Psoas muscle (tissue), 8 donors: ENCODE results near the gene PPP6R2. TPM values are rescaled to one million over a fixed set of nuclear protein-coding genes. Genes with fewer than 3 reads are reported as not detected.

Experiments used
- ATAC-seq, 4 donors: fragments of 200-7000 bp; cut with Tn5 transposase; one replicate each; pipeline ENCODE4 v1.9.1; 2020; ENCODE audit warnings: moderate library complexity in 3 of 4, mild to moderate bottlenecking in 2 of 4
- DNase-seq, 2 donors: peaks; one replicate each; pipeline ENCODE4 v3.0.0-alpha.2; 2020
- H3K27ac ChIP-seq: fragments of 200-600 bp; one replicate; pipeline ENCODE4 v1.8.0; 2022
- H3K27me3 ChIP-seq, 3 donors: fragments of 200-600 bp in 1 of 3; one replicate each; pipeline versions ENCODE4 v1.6.1 to v1.8.0; 2013 to 2022; ENCODE audit warnings: low read length in 2 of 3, mild to moderate bottlenecking in 2 of 3, moderate library complexity in 1 of 3; ENCODE audit not compliant: insufficient read depth in 3 of 3
- H3K36me3 ChIP-seq, 2 donors: fragments of 200-600 bp in 1 of 2; one replicate each; pipeline versions ENCODE4 v1.6.1 to v1.8.0; 2013 to 2022; ENCODE audit warnings: low read depth in 1 of 2, mild to moderate bottlenecking in 1 of 2, moderate library complexity in 1 of 2; ENCODE audit not compliant: insufficient read depth in 1 of 2
- H3K4me1 ChIP-seq: fragments of 200-600 bp; one replicate; pipeline ENCODE4 v1.8.0; 2022
- H3K4me3 ChIP-seq: fragments of 200-600 bp; one replicate; pipeline ENCODE4 v1.8.0; 2022; ENCODE audit warnings: mild to moderate bottlenecking
- H3K9me3 ChIP-seq: fragments of 200-600 bp; one replicate; pipeline ENCODE4 v1.8.0; 2022
- WGBS, 3 donors: extraction: QIAGEN DNeasy Blood & Tissue Kit; methylation state at CpG; one replicate each; pipeline versions ENCODE4 v1.1.6 to v1.1.7; 2013; 5-methylcytosine and 5-hydroxymethylcytosine counted together
- intact Hi-C, 2 donors: fragments of 100-400 bp; cut with DNase I; formaldehyde crosslinking; loops; one replicate each; pipeline versions ENCODE4 v1.11.0 to v1.14.2; 2022
- polyA plus RNA-seq, 3 donors: library from polyadenylated mRNA; stranded (reverse); fragments of 200-250 nt; gene quantifications; one replicate each; pipeline ENCODE4 v1.2.3, GENCODE V29; 2013
- total RNA-seq, 4 donors: library from RNA; stranded (reverse); fragmentation: NEBNext Ultra II Directional in 2 of 4; extraction: Animal tissue kit (Norgen Biotek cat#: 25700) in 2 of 4; gene quantifications; one replicate each; pipeline versions ENCODE4 v1.2.1 to v1.2.4, GENCODE V29; 2021 to 2023
- TF ChIP-seq, protein P1 (sequence below): fragments of 200-600 bp; IDR thresholded peaks from one replicate; pipeline ENCODE4 v1.8.0; 2022; ENCODE audit warnings: antibody characterized with exemption
- donor health status: healthy with polysubstance abuse.
- donor health status: DM: no; HTN: no; CAD: no; lungs with moderate emphysema.
- donor health status: Bipolar disorder and iron deficiency.
- donor health status: healthy.
- donor health status: DM: yes; HTN: yes; CAD: no.
- donor health status: DM: no; HTN: no; CAD: no.
- donor health status: DM: no; HTN: no; CAD: no.
- donor health status: DM: yes; HTN: yes; CAD: no.

The PPP6R2 gene
- total and polyA plus RNA-seq, 7 donors, result 31.6 to 48.2 (median 41.6) TPM

DNA sequence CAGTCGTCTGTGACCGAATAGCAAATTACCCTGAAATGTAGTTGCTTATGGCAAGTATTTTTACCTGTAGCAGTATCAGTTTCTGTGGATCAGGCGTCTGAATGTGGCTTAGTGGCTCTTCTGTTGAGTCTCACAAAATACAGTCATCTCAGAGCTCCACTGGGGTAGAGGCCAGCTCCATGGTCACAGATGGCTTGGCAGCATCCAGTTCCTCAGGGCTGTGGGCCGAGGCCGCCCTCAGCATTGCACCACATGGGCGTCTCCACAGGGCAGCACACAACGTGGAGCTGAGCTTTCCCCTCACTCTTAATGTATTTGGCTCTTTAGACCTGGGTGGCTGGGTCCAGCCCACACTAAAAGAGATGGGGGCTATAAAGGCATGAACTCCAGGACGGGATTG, 73.9 kb downstream of the PPP6R2 start:
- DNase-seq, result no peak
- H3K9me3 ChIP-seq, result no peaks in the 10 kb centered on the region
- TF ChIP-seq, protein P1, sequence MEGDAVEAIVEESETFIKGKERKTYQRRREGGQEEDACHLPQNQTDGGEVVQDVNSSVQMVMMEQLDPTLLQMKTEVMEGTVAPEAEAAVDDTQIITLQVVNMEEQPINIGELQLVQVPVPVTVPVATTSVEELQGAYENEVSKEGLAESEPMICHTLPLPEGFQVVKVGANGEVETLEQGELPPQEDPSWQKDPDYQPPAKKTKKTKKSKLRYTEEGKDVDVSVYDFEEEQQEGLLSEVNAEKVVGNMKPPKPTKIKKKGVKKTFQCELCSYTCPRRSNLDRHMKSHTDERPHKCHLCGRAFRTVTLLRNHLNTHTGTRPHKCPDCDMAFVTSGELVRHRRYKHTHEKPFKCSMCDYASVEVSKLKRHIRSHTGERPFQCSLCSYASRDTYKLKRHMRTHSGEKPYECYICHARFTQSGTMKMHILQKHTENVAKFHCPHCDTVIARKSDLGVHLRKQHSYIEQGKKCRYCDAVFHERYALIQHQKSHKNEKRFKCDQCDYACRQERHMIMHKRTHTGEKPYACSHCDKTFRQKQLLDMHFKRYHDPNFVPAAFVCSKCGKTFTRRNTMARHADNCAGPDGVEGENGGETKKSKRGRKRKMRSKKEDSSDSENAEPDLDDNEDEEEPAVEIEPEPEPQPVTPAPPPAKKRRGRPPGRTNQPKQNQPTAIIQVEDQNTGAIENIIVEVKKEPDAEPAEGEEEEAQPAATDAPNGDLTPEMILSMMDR, result no peak
- ATAC-seq, result no peak
- peaks cover 5 to 93% of the 10 kb centered on the region in 2 donors for H3K36me3 ChIP-seq
- no peaks in the 10 kb centered on the region for H3K27me3 ChIP-seq
- intact Hi-C loops, result no loop called here
- no peak overlapping the region for H3K27ac ChIP-seq
- H3K4me1 ChIP-seq, result peaks cover 2% of the 10 kb centered on the region
- H3K4me3 ChIP-seq, result no peak overlapping the region
- 89 to 91% (median 90%) methylated on average over 8 of the region's 8 CpGs for WGBS, 3 donors

DNA sequence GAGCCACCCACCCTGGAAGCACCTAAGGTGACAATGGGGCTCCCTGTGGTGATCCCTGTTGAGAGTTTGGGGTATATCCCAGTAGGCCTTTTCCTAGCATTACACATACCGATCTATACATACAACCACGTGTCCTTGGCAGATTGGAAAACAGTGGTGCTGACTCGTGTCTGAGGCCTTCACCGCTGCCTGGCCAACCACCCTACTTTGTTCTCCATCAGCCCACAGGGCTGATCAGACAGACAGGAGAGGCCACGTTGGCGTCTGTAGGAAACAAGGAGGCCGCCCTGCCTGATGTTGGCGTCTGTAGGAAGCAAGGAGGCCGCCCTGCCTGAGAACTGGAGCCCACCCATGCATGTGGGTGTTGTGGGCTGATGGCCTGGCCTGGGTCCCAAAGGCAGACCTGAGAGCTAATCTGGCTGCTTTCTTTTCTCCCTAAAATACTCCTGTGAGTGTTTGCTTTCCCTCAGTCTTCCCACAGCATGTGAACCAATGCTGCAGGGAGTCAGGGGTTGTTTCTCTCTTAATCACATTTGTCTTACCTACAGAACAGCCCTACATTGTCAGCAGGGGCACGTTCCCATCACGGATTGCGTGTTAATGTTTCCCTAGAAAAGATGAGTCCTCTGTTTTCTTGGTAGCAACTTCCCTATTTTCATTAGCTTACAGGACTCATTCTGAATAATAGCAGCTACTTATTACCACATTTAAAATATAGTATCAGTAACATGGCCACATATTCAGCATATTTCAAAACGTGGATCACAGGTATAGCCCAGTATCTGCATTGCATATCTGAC, 74.5 kb downstream of the PPP6R2 start:
- Histone ChIP-seq H3K27me3 (no peaks in the 10 kb centered on the region), H3K4me1 (no peaks in the 10 kb centered on the region), H3K4me3 (no peak overlapping the region), H3K9me3 (no peaks in the 10 kb centered on the region), H3K27ac (no peak overlapping the region), H3K36me3 (peaks cover 10 to 100% of the 10 kb centered on the region in 2 donors)
- DNase-seq, result no peak
- no peak for ATAC-seq
- TF ChIP-seq, protein P1, result no peak
- intact Hi-C loops, result no loop called here
- WGBS, 3 donors, result 91 to 94% (median 93%) methylated on average over 13 of the region's 13 CpGs

DNA sequence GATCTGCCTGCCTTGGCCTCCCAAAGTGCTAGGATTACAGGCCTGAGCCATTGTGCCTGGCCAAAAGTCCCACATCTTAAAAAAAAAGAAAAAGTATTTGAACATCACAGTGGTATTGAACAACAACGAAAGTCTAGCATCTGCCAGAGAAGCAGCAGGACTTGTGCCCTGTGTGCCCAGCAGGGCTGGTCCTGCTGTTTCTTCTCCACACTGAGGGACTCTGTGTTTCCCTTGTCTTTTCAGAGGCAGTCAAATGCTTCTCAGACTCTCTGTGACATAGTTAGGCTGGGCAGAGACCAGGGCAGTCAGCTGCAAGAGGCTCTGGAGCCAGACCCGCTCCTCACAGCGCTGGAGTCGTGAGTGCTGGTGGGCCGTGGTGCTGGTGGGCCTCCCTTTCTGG, 75.5 kb downstream of the PPP6R2 start:
- Histone ChIP-seq H3K27me3 (no peaks in the 10 kb centered on the region), H3K4me3 (no peak overlapping the region), H3K9me3 (no peaks in the 10 kb centered on the region), H3K27ac (no peak overlapping the region), H3K4me1 (no peaks in the 10 kb centered on the region), H3K36me3 (peaks cover 13 to 100% of the 10 kb centered on the region in 2 donors)
- intact Hi-C loops, result no loop called here
- TF ChIP-seq, protein P1, result no peak
- 92 to 97% (median 96%) methylated on average over 5 of the region's 5 CpGs for WGBS, 3 donors
- DNase-seq (no peak), ATAC-seq (no peak)

DNA sequence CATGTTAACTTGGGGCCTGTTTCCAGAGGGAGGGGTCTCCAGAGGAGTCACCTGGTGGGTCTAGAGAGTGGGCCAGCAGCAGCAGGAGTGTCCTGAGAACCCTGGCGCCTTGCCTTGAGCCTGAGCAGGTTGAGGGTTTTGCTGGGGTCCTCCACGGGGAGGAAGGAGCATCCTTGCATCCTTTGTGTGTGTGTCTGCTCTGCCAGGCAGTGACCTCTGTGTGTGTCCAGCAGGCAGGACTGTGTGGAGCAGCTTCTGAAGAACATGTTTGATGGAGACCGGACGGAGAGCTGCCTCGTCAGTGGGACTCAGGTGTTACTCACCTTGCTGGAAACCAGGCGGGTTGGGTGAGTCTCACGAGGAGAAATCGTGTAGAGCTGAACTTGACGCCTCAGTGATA, 76.0 kb downstream of the PPP6R2 start:
- H3K27me3 ChIP-seq, result no peaks in the 10 kb centered on the region
- no peak overlapping the region for H3K27ac ChIP-seq
- WGBS, 3 donors, result 87 to 95% (median 91%) methylated on average over 9 of the region's 9 CpGs
- DNase-seq (no peak), ATAC-seq (no peak)
- TF ChIP-seq, protein P1, result no peak
- H3K4me1 ChIP-seq, result no peaks in the 10 kb centered on the region
- no peaks in the 10 kb centered on the region for H3K9me3 ChIP-seq
- H3K36me3 ChIP-seq, result peaks cover 13 to 100% of the 10 kb centered on the region in 2 donors
- intact Hi-C loops, result no loop called here
- H3K4me3 ChIP-seq, result no peak overlapping the region
